SK-N-SH treated with all-trans-retinoic acid at 6 μM for 48 hours (cell line): ENCODE data around the gene EEF1AKMT3.

ENCODE experiments used
- ATAC-seq: fragments of 200-7000 bp; cut with Tn5 transposase; 3 replicates; pipeline ENCODE4 v1.9.1; 2020; ENCODE audit warnings: mild to moderate bottlenecking, moderate library complexity
- BACH2 ChIP-seq: fragments of 250-450 bp; sonication (Bioruptor Pico); IDR thresholded peaks from 2 replicates; pipeline ENCODE4 v1.9.0; 2021; ENCODE audit warnings: mild to moderate bottlenecking, borderline replicate concordance
- CSRNP3 ChIP-seq: fragments of 250-450 bp; sonication (Bioruptor Pico); IDR thresholded peaks from 2 replicates; pipeline ENCODE4 v1.5.1; 2021; ENCODE audit warnings: mild to moderate bottlenecking, moderate library complexity
- ESRRG ChIP-seq: fragments of 250-450 bp; sonication (Bioruptor Pico); IDR thresholded peaks from 2 replicates; pipeline ENCODE4 v1.6.1; 2021; ENCODE audit warnings: mild to moderate bottlenecking
- GLIS3 ChIP-seq: fragments of 250-450 bp; sonication (Bioruptor Pico); IDR thresholded peaks from 2 replicates; pipeline ENCODE4 v1.5.0; 2020; ENCODE audit warnings: mild to moderate bottlenecking, moderate library complexity
- ISL1 ChIP-seq: fragments of 250-450 bp; sonication (Bioruptor Pico); IDR thresholded peaks from 2 replicates; pipeline ENCODE4 v2.1.2; 2022; ENCODE audit warnings: mild to moderate bottlenecking, moderate library complexity
- OSR1 ChIP-seq: fragments of 250-450 bp; sonication (Bioruptor Pico); IDR thresholded peaks from 2 replicates; pipeline ENCODE4 v1.8.0; 2022; ENCODE audit warnings: moderate library complexity, mild to moderate bottlenecking, inconsistent platforms
- PPARA ChIP-seq: fragments of 250-450 bp; sonication (Bioruptor Pico); IDR thresholded peaks from 2 replicates; pipeline ENCODE4 v1.5.0; 2020; ENCODE audit warnings: mild to moderate bottlenecking, borderline replicate concordance
- RARB ChIP-seq: fragments of 250-450 bp; sonication (Bioruptor Pico); IDR thresholded peaks from 2 replicates; pipeline ENCODE4 v1.8.0; 2021; ENCODE audit warnings: mild to moderate bottlenecking, moderate library complexity
- SNAI2 ChIP-seq: fragments of 250-450 bp; sonication (Bioruptor Pico); IDR thresholded peaks from 2 replicates; pipeline ENCODE4 v1.5.0; 2020; ENCODE audit warnings: mild to moderate bottlenecking, moderate library complexity
- TCF4 ChIP-seq: fragments of 250-450 bp; sonication (Bioruptor Pico); IDR thresholded peaks from 2 replicates; pipeline ENCODE4 v1.8.0; 2021; ENCODE audit warnings: mild to moderate bottlenecking, moderate library complexity, borderline replicate concordance
- TOX ChIP-seq: fragments of 250-450 bp; sonication (Bioruptor Pico); IDR thresholded peaks from 2 replicates; pipeline ENCODE4 v1.8.0; 2021; ENCODE audit warnings: mild to moderate bottlenecking, moderate library complexity, borderline replicate concordance
- ZC3H10 ChIP-seq: fragments of 250-450 bp; sonication (Bioruptor Pico); IDR thresholded peaks from 2 replicates; pipeline ENCODE4 v1.5.1; 2021; ENCODE audit warnings: mild to moderate bottlenecking, moderate library complexity
- ZFP3 ChIP-seq: fragments of 250-450 bp; sonication (Bioruptor Pico); IDR thresholded peaks from 2 replicates; pipeline ENCODE4 v1.5.0; 2020; ENCODE audit warnings: mild to moderate bottlenecking, moderate library complexity
- ZFP30 ChIP-seq: fragments of 450-650 bp; formaldehyde crosslinking; IDR thresholded peaks from 2 replicates; pipeline ENCODE4 v1.5.0; 2022; ENCODE audit warnings: mild to moderate bottlenecking, moderate library complexity
- ZNF565 ChIP-seq: fragments of 450-650 bp; formaldehyde crosslinking; conservative IDR thresholded peaks from 2 replicates; pipeline ENCODE4 v1.5.0; 2020; ENCODE audit warnings: low read depth, mild to moderate bottlenecking, moderate library complexity
- ZNF70 ChIP-seq: fragments of 450-650 bp; formaldehyde crosslinking; IDR thresholded peaks from 2 replicates; pipeline ENCODE4 v1.5.0; 2020; ENCODE audit warnings: mild to moderate bottlenecking, moderate library complexity
- ZNF8 ChIP-seq: fragments of 450-650 bp; formaldehyde crosslinking; IDR thresholded peaks from 2 replicates; pipeline ENCODE4 v1.5.0; 2020; ENCODE audit warnings: mild to moderate bottlenecking, moderate library complexity
- TF ChIP-seq, protein P1 (sequence below): fragments of 250-450 bp; sonication (Bioruptor Pico); IDR thresholded peaks from 2 replicates; pipeline ENCODE4 v1.5.0; 2020; ENCODE audit warnings: mild to moderate bottlenecking, moderate library complexity
- TF ChIP-seq, protein P2 (sequence below): fragments of 250-450 bp; sonication (Bioruptor Pico); IDR thresholded peaks from 2 replicates; pipeline ENCODE4 v1.8.0; 2020; ENCODE audit warnings: mild to moderate bottlenecking, moderate library complexity, borderline replicate concordance
- TF ChIP-seq, protein P3 (sequence below): fragments of 250-450 bp; sonication (Bioruptor Pico); IDR thresholded peaks from 2 replicates; pipeline ENCODE4 v1.8.0; 2021; ENCODE audit warnings: low read depth, mild to moderate bottlenecking, moderate library complexity, borderline replicate concordance

The EEF1AKMT3 gene

GRCh38 chr12:57761391-57761998 is 10.9 kb upstream of the EEF1AKMT3 start:
- TF ChIP-seq ZFP3 (no peak), TOX (no peak), ISL1 (CRISPR knock-in tag) (no peak), ZNF565 (no peak), OSR1 (no peak), ZC3H10 (CRISPR knock-in tag) (no peak), BACH2 (no peak), GLIS3 (CRISPR knock-in tag) (no peak), TCF4 (no peak), RARB (CRISPR knock-in tag) (no peak)
- TF ChIP-seq, protein P1, sequence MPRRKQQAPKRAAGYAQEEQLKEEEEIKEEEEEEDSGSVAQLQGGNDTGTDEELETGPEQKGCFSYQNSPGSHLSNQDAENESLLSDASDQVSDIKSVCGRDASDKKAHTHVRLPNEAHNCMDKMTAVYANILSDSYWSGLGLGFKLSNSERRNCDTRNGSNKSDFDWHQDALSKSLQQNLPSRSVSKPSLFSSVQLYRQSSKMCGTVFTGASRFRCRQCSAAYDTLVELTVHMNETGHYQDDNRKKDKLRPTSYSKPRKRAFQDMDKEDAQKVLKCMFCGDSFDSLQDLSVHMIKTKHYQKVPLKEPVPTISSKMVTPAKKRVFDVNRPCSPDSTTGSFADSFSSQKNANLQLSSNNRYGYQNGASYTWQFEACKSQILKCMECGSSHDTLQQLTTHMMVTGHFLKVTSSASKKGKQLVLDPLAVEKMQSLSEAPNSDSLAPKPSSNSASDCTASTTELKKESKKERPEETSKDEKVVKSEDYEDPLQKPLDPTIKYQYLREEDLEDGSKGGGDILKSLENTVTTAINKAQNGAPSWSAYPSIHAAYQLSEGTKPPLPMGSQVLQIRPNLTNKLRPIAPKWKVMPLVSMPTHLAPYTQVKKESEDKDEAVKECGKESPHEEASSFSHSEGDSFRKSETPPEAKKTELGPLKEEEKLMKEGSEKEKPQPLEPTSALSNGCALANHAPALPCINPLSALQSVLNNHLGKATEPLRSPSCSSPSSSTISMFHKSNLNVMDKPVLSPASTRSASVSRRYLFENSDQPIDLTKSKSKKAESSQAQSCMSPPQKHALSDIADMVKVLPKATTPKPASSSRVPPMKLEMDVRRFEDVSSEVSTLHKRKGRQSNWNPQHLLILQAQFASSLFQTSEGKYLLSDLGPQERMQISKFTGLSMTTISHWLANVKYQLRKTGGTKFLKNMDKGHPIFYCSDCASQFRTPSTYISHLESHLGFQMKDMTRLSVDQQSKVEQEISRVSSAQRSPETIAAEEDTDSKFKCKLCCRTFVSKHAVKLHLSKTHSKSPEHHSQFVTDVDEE (CRISPR knock-in tag): no peak
- ATAC-seq: no peak

GRCh38 chr12:57762463-57762862 is 10.0 kb upstream of the EEF1AKMT3 start:
- TF ChIP-seq CSRNP3 (no peak), TOX (no peak), PPARA (CRISPR knock-in tag) (no peak), ZFP30 (CRISPR knock-in tag) (no peak), TCF4 (no peak), ZNF8 (CRISPR knock-in tag) (no peak)
- no peak for ATAC-seq

DNA sequence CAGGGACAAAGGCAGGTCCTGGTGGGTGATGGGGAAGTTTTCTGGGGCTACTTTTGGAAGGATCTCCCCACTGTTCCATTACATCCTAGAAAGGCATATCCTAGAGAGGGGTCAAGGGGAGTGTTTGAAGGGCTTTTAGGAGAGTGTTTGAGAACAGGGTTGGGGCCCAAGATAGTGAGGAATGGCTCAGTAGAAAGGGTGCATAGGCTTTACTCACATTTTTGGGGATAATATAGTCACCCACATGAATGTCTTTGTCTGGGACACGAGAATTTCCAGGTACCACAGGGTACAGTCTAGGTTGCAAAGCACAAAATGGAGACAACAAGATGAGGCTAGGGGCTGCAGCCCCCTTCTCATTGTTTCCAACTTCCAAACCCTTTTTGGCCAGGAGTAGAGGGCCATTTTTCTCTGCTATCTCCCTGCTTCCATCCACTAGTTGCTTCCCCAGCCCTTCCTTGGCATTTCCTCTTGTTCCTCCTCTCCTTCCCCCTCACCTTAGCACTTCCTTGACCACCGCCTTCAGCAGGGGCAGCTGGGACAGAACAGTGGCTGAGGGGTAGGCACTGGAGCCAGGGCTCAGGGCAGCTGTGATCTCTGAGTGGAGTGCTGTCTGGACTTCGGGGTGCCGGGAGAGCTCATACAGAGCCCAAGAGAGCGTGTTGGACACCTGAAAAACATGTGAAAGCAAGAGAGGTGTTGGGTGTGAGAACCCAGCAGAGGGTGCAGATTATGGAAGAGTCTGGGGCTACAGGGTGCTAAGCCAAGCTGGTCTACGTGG is 8.3 kb upstream of the EEF1AKMT3 start:
- no peak for TF ChIP-seq PPARA (CRISPR knock-in tag)
- TF ChIP-seq SNAI2 (CRISPR knock-in tag): no peak
- no peak for TF ChIP-seq ESRRG (CRISPR knock-in tag)
- TF ChIP-seq, protein P2, sequence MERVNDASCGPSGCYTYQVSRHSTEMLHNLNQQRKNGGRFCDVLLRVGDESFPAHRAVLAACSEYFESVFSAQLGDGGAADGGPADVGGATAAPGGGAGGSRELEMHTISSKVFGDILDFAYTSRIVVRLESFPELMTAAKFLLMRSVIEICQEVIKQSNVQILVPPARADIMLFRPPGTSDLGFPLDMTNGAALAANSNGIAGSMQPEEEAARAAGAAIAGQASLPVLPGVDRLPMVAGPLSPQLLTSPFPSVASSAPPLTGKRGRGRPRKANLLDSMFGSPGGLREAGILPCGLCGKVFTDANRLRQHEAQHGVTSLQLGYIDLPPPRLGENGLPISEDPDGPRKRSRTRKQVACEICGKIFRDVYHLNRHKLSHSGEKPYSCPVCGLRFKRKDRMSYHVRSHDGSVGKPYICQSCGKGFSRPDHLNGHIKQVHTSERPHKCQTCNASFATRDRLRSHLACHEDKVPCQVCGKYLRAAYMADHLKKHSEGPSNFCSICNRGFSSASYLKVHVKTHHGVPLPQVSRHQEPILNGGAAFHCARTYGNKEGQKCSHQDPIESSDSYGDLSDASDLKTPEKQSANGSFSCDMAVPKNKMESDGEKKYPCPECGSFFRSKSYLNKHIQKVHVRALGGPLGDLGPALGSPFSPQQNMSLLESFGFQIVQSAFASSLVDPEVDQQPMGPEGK (CRISPR knock-in tag): no peak
- no peak for TF ChIP-seq RARB (CRISPR knock-in tag)
- no peak for TF ChIP-seq ZNF70
- TF ChIP-seq GLIS3 (CRISPR knock-in tag): no peak
- no peak for TF ChIP-seq ZFP30 (CRISPR knock-in tag)
- TF ChIP-seq, protein P3, sequence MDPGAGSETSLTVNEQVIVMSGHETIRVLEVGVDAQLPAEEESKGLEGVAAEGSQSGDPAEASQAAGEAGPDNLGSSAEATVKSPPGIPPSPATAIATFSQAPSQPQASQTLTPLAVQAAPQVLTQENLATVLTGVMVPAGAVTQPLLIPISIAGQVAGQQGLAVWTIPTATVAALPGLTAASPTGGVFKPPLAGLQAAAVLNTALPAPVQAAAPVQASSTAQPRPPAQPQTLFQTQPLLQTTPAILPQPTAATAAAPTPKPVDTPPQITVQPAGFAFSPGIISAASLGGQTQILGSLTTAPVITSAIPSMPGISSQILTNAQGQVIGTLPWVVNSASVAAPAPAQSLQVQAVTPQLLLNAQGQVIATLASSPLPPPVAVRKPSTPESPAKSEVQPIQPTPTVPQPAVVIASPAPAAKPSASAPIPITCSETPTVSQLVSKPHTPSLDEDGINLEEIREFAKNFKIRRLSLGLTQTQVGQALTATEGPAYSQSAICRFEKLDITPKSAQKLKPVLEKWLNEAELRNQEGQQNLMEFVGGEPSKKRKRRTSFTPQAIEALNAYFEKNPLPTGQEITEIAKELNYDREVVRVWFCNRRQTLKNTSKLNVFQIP (CRISPR knock-in tag): no peak
- no peak for TF ChIP-seq ZNF565
- TF ChIP-seq, all 23 proteins: peak for 0
- no peak for ATAC-seq

DNA sequence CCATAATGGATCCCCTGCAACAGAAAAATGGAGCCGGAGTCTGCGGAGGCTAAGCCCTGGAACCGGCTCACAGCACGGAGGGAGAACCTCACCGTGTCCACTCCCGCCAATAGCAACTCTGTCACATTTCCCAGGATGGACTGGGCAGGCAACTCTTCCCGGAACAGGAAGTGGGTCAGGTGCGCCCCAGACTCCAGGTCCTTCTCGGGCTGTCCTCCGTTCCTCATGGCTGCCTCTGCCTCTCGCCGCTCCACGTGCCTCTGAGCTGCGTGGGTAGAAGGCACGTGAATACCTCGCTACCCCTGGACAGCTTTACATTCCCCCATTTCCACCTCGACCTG is 7.8 kb upstream of the EEF1AKMT3 start:
- ATAC-seq: no peak
- TF ChIP-seq ZNF70 (no peak), ZC3H10 (CRISPR knock-in tag) (no peak), ISL1 (CRISPR knock-in tag) (no peak), SNAI2 (CRISPR knock-in tag) (no peak)
- TF ChIP-seq, protein P1 (CRISPR knock-in tag): no peak
- TF ChIP-seq, protein P3 (CRISPR knock-in tag): no peak
- TF ChIP-seq, protein P2 (CRISPR knock-in tag): no peak
